PFSK-1 (cell line): ENCODE data around the gene ADAMTS13.

ENCODE experiments used
- FOXP2 ChIP-seq: optimal IDR thresholded peaks from 2 replicates; pipeline ENCODE3; 2011; ENCODE audit warnings: borderline replicate concordance, control low read depth, inconsistent platforms; ENCODE audit not compliant: insufficient read depth; ENCODE audit errors: extremely low read length, extremely low read depth
- POLR2AphosphoS5 ChIP-seq: IDR thresholded peaks from 2 replicates; pipeline ENCODE4 v1.6.1; 2012; ENCODE audit warnings: low read depth, mild to moderate bottlenecking, control low read depth, low read length, moderate library complexity
- SIN3A ChIP-seq: IDR thresholded peaks from 2 replicates; pipeline ENCODE4 v1.6.1; 2012; ENCODE audit warnings: mild to moderate bottlenecking, low read length, moderate library complexity, borderline replicate concordance; ENCODE audit not compliant: insufficient read depth
- TAF1 ChIP-seq: IDR thresholded peaks from 2 replicates; pipeline ENCODE4 v1.6.1; 2012; ENCODE audit warnings: low read length, control low read depth, borderline replicate concordance; ENCODE audit not compliant: insufficient read depth
- TF ChIP-seq, protein P1 (sequence below), 2 experiments: IDR thresholded peaks; 2 replicates each; pipeline versions ENCODE4 v1.6.1 to v1.8.0; 2011 to 2012; ENCODE audit warnings: low read depth in 2 of 2, low read length in 2 of 2, control low read depth in 1 of 2, inconsistent platforms in 1 of 2, mild to moderate bottlenecking in 1 of 2, moderate library complexity in 1 of 2; ENCODE audit not compliant: insufficient read depth in 1 of 2

Gene ADAMTS13

DNA sequence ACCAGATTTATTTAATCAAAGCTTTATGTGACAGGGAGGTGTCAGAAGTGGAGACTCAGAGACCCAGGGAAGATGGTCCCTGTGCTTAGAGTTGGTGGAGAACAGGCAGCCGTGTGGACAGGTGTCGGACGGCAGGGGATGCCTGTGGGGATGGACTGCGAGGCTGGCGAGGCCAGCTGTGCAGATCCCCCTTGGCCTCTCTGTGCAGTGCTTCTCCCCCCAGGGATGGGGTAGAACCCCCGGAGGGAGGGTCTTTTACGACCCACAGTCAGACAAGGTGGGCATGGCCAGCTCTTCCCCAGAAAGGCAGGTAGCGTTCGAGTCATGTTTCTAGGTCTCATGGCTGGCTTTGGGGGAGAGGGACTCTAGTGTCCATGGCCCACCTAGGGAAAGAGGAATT is 61.4 kb downstream of the ADAMTS13 start:
- TF ChIP-seq POLR2AphosphoS5 (no peak), TAF1 (no peak), FOXP2 (no peak), SIN3A (no peak)
- TF ChIP-seq, protein P1, sequence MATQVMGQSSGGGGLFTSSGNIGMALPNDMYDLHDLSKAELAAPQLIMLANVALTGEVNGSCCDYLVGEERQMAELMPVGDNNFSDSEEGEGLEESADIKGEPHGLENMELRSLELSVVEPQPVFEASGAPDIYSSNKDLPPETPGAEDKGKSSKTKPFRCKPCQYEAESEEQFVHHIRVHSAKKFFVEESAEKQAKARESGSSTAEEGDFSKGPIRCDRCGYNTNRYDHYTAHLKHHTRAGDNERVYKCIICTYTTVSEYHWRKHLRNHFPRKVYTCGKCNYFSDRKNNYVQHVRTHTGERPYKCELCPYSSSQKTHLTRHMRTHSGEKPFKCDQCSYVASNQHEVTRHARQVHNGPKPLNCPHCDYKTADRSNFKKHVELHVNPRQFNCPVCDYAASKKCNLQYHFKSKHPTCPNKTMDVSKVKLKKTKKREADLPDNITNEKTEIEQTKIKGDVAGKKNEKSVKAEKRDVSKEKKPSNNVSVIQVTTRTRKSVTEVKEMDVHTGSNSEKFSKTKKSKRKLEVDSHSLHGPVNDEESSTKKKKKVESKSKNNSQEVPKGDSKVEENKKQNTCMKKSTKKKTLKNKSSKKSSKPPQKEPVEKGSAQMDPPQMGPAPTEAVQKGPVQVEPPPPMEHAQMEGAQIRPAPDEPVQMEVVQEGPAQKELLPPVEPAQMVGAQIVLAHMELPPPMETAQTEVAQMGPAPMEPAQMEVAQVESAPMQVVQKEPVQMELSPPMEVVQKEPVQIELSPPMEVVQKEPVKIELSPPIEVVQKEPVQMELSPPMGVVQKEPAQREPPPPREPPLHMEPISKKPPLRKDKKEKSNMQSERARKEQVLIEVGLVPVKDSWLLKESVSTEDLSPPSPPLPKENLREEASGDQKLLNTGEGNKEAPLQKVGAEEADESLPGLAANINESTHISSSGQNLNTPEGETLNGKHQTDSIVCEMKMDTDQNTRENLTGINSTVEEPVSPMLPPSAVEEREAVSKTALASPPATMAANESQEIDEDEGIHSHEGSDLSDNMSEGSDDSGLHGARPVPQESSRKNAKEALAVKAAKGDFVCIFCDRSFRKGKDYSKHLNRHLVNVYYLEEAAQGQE (IDR thresholded peaks at IDR 0.05; ENCODE audit: insufficient read depth in 1 of 2, low read depth in 2 of 2, low read length in 2 of 2): no peak

DNA sequence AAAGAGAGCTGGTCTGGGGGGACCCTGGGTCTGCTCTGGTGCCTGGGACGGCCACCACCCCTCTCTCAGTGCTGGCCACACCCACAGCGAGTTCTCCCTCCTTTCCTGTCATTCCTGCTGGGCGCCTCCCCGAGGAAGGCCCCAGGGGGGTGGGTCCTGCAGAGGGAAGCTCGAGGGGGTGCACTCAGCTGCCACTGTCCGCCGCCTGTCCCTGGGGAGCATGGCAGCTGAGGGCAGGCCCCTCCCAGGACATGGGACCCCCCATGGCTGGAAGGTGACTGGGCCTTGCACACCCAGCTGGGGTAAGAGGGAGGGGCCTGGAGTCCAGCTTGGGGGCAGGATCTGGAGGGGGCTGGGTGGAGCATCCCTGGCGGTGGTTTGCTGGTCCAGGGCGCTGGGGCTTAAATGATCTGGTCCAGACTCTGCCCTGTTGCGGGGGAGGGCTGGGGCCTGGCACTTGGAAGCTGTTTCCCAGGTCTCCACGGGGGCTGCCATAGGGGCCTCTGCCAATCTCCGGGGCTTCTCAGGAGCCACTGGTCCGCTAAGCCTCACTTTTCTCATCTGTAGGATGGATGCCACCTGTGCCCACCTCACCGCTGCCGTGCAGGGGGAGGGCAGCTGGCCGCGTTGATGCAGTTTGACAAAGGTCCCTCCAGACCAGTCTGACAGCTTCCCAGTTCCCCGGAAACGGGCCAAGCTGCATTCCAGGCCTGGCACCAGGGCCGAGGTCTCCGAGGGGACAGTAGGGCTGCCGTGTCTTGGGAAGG is 62.7 kb downstream of the ADAMTS13 start:
- TF ChIP-seq, protein P1 (IDR thresholded peaks at IDR 0.05; ENCODE audit: insufficient read depth in 1 of 2, low read depth in 2 of 2, low read length in 2 of 2): no peak
- TF ChIP-seq FOXP2 (no peak), SIN3A (no peak), TAF1 (no peak), POLR2AphosphoS5 (no peak)

DNA sequence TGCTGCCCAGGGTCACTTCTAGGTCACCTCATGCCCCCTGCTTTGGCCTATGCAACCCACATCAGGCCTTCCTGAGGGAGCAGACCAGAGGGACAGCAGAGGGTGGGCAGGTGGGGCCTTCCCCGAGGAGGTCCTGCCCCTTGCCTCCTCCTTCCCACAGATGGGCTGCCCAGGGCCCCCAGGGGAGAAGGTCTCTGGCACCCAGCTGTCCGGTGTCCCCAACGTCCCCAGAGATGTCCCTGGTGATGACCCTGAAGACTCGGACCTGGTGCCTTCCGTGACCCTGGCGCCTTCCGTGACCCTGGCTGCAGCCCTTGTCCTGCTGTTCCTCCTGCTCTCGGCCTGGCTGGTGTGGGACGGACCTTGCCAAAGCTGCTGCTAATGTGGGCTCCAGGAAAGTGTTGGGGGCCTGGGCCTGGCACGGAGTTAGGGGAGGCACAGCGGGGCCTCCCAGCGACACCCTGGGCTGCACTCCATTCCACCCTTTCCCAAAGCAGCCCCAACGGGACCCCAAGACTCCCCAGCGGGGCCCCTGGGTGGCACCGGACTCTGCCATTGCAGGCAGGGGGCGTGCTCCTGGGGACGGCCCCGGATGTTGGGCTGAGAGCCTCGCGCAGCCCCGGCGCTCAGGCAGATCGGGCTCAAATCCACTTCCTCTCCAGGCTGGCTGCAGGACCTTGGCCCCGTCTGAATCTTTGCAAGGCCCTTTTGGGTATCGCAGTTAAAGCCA is 63.5 kb downstream of the ADAMTS13 start:
- TF ChIP-seq, protein P1 (IDR thresholded peaks at IDR 0.05; ENCODE audit: insufficient read depth in 1 of 2, low read depth in 2 of 2, low read length in 2 of 2): no peak
- TF ChIP-seq TAF1: no peak
- no peak for TF ChIP-seq POLR2AphosphoS5
- no peak for TF ChIP-seq SIN3A
- no peak for TF ChIP-seq FOXP2

DNA sequence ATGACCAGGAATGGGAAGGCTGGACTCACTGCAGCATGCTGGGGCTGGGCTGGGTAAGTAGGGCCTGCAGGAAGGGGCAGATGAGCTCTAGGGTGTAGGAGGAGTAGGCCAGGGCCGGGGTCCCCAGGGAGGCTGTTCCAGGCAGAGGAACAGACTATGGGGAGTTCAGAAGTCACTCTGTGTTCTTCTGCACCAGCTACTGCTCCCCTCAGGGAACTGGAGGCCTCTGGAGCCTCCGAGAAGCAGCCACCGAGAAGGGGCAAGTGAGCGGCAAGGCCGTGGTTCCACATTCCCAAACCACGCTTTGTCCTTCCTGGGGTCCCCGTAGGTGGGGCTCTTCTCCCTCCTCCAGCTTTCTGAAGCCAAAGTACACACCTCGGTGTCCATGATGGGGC is 65.2 kb downstream of the ADAMTS13 start:
- no peak for TF ChIP-seq FOXP2
- no peak for TF ChIP-seq TAF1
- no peak for TF ChIP-seq POLR2AphosphoS5
- TF ChIP-seq, protein P1 (IDR thresholded peaks at IDR 0.05; ENCODE audit: insufficient read depth in 1 of 2, low read depth in 2 of 2, low read length in 2 of 2): no peak
- TF ChIP-seq SIN3A: no peak
